Peyer's patch (tissue), 4 donors: Measurements from ENCODE around the gene KLHL18. TPM values are rescaled to one million over a fixed set of nuclear protein-coding genes. Genes with fewer than 3 reads are reported as not detected.

Experiments
- DNase-seq, 3 donors: peaks; one replicate each; pipeline ENCODE4 v3.0.0-alpha.2; 2017 to 2019
- H3K27ac ChIP-seq, 4 donors: fragments of 200-600 bp; sonication (generic); one replicate each; pipeline ENCODE4 v1.5.1; 2016 to 2019
- H3K27me3 ChIP-seq, 2 donors: fragments of 200-600 bp; sonication (generic); one replicate each; pipeline ENCODE4 v1.5.1; 2019
- H3K36me3 ChIP-seq, 3 donors: fragments of 200-600 bp; sonication (generic); one replicate each; pipeline ENCODE4 v1.5.1; 2016 to 2019
- H3K4me1 ChIP-seq, 4 donors: fragments of 200-600 bp; sonication (generic); one replicate each; pipeline ENCODE4 v1.5.1; 2016 to 2019
- H3K4me3 ChIP-seq, 4 donors: fragments of 200-600 bp; sonication (generic); 1 replicate in 3 of 4; 2 replicates in 1 of 4; pipeline ENCODE4 v1.5.1; 2016 to 2019; ENCODE audit warnings: mild to moderate bottlenecking in 1 of 4
- H3K9me3 ChIP-seq, 4 donors: fragments of 200-600 bp; sonication (generic); one replicate each; pipeline ENCODE4 v1.5.1; 2016 to 2019; ENCODE audit warnings: mild to moderate bottlenecking in 1 of 4
- POLR2A ChIP-seq, 2 donors: fragments of 450-650 bp; IDR thresholded peaks; one replicate each; pipeline ENCODE4 v1.5.1; 2017; ENCODE audit warnings: antibody characterized with exemption in 2 of 2, mild to moderate bottlenecking in 2 of 2, moderate library complexity in 2 of 2
- total RNA-seq, 4 donors: library from RNA; depleted of rRNA; stranded (reverse); fragments of >200 nt; gene quantifications; one replicate each; pipeline ENCODE4 v1.1.0, GENCODE V29; 2016
- TF ChIP-seq, protein P1 (sequence below), 6 experiments: fragments of 450-650 bp in 4 of 6; fragments of 200-600 bp in 2 of 6; sonication (generic) in 1 of 6; IDR thresholded peaks; one replicate each; pipeline ENCODE4 v1.5.1; 2017 to 2019; ENCODE audit warnings: antibody characterized with exemption in 6 of 6, mild to moderate bottlenecking in 3 of 6, moderate library complexity in 1 of 6

The KLHL18 gene
- total RNA-seq, 4 donors from 2014 or later: 12.1 to 19.5 (median 16.6) TPM

DNA sequence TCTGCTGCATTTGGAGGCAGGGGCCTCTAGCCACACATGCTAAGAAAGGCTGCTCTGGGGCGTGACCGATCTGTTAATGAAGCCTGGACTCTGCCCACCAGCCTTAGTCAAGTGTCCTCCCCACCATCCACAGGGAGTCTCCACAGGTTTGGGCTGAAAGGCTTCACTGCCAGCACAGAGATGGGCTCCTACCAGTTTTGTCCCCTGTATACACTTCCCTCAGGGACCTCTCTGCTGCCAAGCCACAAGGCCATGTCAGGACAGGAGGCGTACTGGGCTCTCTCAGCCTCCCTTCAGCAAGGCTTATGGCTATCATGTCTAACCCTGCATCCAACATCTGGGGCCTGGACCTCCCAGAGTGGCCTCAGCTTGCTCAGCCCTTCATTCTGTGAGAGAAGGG lies 23.6 kb upstream of the KLHL18 start:
- H3K4me1 ChIP-seq: no peaks in the 10 kb centered on the region
- no peak overlapping the region for H3K4me3 ChIP-seq
- H3K36me3 ChIP-seq: no peaks in the 10 kb centered on the region
- H3K9me3 ChIP-seq: no peaks in the 10 kb centered on the region
- no peaks in the 10 kb centered on the region for H3K27me3 ChIP-seq
- TF ChIP-seq POLR2A (IDR thresholded peaks at IDR 0.05): no peak
- TF ChIP-seq, protein P1, sequence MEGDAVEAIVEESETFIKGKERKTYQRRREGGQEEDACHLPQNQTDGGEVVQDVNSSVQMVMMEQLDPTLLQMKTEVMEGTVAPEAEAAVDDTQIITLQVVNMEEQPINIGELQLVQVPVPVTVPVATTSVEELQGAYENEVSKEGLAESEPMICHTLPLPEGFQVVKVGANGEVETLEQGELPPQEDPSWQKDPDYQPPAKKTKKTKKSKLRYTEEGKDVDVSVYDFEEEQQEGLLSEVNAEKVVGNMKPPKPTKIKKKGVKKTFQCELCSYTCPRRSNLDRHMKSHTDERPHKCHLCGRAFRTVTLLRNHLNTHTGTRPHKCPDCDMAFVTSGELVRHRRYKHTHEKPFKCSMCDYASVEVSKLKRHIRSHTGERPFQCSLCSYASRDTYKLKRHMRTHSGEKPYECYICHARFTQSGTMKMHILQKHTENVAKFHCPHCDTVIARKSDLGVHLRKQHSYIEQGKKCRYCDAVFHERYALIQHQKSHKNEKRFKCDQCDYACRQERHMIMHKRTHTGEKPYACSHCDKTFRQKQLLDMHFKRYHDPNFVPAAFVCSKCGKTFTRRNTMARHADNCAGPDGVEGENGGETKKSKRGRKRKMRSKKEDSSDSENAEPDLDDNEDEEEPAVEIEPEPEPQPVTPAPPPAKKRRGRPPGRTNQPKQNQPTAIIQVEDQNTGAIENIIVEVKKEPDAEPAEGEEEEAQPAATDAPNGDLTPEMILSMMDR (IDR thresholded peaks at IDR 0.05): no peak
- no peak overlapping the region for H3K27ac ChIP-seq
- no peak for DNase-seq

DNA sequence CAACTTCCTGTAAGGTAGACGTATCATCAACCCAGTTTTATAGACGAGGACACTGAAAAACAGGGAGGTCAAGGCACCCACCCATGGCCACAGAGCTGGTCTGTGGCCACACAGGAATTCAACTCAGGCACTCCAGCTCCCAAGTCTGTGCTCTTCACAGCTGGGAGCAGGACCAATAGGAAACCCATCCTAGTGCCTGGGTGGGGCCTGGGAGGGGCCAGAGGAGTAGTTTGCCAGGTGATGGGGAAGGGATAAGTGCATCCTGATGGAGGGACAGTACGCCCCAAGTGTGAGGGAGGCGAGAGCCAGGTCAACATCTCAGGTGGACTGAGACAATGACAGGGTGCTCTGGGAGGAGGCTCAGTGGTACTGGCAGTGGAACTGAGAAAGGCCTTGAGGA lies 22.1 kb upstream of the KLHL18 start:
- H3K4me3 ChIP-seq: no peak overlapping the region
- no peak for TF ChIP-seq POLR2A (IDR thresholded peaks at IDR 0.05)
- TF ChIP-seq, protein P1 (IDR thresholded peaks at IDR 0.05): no peak
- H3K27me3 ChIP-seq: no peaks in the 10 kb centered on the region
- H3K9me3 ChIP-seq: no peaks in the 10 kb centered on the region
- no peaks in the 10 kb centered on the region for H3K4me1 ChIP-seq
- no peak overlapping the region for H3K27ac ChIP-seq
- no peak for DNase-seq
- no peaks in the 10 kb centered on the region for H3K36me3 ChIP-seq

DNA sequence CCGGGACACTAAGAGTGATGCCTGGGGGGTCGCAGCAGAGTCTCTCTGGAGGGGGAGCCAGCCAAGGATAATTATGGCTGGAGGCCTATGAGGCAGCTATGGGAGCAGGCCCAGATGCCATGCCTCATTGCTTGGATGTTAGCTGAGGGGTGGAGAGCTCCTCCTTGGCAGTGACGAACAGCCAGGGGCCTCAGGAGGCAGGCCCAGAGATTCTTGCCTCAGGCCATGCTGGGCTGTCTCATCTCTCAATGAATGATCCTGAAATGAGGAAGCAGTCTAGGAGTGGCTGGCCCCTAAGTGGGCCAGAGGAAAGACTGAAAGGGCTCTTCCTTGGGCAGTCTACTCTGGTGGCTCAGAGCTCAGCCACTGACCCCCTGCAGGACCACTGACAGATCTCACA lies 21.4 kb upstream of the KLHL18 start:
- Histone ChIP-seq H3K27me3 (no peaks in the 10 kb centered on the region), H3K4me3 (no peak overlapping the region), H3K9me3 (no peaks in the 10 kb centered on the region), H3K36me3 (no peaks in the 10 kb centered on the region), H3K4me1 (no peaks in the 10 kb centered on the region), H3K27ac (no peak overlapping the region)
- no peak for DNase-seq
- no peak for TF ChIP-seq POLR2A (IDR thresholded peaks at IDR 0.05)
- TF ChIP-seq, protein P1 (IDR thresholded peaks at IDR 0.05): no peak

DNA sequence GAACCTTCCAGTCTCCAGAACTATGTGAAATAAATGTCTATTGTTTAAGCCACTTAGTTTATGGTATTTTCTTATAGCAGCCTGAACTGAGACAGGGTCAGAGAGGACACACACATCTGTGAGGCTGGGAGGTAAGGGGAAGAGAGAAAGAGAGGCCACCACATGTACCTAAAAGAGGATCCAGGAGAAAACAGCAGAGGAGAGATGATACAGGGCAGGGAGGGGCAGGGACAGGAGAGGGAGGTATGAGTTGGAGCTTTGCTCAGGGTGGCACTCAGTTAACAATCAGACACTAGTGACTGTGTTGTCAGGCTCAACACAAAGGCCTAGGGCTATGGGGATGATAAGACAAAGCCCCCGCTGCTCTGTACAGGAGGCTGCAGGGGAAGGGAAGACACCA lies 17.7 kb upstream of the KLHL18 start:
- Histone ChIP-seq H3K9me3 (no peaks in the 10 kb centered on the region), H3K4me3 (no peak overlapping the region), H3K27me3 (no peaks in the 10 kb centered on the region), H3K27ac (no peak overlapping the region), H3K4me1 (no peaks in the 10 kb centered on the region), H3K36me3 (no peaks in the 10 kb centered on the region)
- DNase-seq: no peak
- TF ChIP-seq, protein P1 (IDR thresholded peaks at IDR 0.05): no peak
- TF ChIP-seq POLR2A (IDR thresholded peaks at IDR 0.05): no peak

DNA sequence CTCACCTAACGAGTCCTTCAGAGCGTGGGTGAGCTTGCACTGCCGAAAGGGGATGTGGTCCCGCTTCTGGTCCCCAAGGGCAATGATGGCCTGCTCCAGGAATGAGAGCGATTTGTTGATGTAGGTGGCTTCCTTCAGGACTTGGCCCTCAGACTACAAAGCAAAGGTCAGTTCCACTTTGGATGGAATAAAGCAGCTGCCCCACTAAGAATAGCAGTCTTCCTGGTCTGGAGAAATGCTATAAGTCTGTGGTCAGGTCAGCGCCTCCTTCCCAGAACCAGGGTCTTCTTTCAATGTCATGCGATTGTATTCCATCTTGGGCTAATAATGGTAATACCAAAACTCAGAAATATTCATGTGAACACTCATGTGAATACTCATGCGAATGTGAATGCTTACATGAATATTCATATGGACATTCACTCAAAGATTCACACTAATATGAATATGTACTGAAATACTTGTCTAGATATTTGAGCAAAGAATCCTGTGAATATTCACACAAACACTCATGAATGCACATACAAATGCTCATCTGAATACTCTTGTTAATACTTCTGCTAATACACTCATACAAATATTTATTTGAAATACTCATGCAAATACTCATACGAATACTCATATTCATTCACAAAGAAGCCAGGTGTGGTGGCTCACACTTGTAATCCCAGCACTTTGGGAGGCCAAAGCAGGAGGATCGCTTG lies 16.9 kb upstream of the KLHL18 start:
- H3K9me3 ChIP-seq: no peaks in the 10 kb centered on the region
- no peak for DNase-seq
- H3K27me3 ChIP-seq: no peaks in the 10 kb centered on the region
- no peaks in the 10 kb centered on the region for H3K4me1 ChIP-seq
- H3K4me3 ChIP-seq: no peak overlapping the region
- TF ChIP-seq POLR2A (IDR thresholded peaks at IDR 0.05): no peak
- TF ChIP-seq, protein P1 (IDR thresholded peaks at IDR 0.05): no peak
- no peak overlapping the region for H3K27ac ChIP-seq
- H3K36me3 ChIP-seq: no peaks in the 10 kb centered on the region
